ENCODE results near the gene RABL3. TPM values are rescaled to one million over a fixed set of nuclear protein-coding genes. Genes with fewer than 3 reads are reported as not detected.

The RABL3 gene
- total RNA-seq, 4 donors from 2014 or later: 19.8 to 31.8 (median 26.6) TPM

DNA sequence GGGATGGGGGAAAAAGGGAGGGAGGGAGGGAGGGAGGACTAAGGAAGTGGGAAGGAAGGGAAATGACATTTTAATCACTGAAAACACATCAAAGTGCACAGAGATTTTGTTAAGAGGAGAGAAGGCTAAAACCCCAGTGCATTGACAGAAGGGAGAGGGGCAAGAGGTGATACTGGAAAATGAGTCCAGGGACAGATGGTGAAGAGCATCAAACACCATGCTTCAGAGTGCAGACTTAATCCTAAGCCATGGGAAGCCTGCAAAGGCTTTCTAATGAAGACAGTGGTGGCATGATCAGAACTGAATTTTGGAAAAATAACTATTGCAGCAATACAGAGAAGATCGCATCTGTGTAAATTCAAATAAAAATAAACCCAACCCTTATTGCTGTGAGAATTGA is 102.1 kb downstream of the RABL3 start:
- TF ChIP-seq, protein P1, sequence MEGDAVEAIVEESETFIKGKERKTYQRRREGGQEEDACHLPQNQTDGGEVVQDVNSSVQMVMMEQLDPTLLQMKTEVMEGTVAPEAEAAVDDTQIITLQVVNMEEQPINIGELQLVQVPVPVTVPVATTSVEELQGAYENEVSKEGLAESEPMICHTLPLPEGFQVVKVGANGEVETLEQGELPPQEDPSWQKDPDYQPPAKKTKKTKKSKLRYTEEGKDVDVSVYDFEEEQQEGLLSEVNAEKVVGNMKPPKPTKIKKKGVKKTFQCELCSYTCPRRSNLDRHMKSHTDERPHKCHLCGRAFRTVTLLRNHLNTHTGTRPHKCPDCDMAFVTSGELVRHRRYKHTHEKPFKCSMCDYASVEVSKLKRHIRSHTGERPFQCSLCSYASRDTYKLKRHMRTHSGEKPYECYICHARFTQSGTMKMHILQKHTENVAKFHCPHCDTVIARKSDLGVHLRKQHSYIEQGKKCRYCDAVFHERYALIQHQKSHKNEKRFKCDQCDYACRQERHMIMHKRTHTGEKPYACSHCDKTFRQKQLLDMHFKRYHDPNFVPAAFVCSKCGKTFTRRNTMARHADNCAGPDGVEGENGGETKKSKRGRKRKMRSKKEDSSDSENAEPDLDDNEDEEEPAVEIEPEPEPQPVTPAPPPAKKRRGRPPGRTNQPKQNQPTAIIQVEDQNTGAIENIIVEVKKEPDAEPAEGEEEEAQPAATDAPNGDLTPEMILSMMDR (IDR thresholded peaks at IDR 0.05; ENCODE audit: low read depth): no peak

DNA sequence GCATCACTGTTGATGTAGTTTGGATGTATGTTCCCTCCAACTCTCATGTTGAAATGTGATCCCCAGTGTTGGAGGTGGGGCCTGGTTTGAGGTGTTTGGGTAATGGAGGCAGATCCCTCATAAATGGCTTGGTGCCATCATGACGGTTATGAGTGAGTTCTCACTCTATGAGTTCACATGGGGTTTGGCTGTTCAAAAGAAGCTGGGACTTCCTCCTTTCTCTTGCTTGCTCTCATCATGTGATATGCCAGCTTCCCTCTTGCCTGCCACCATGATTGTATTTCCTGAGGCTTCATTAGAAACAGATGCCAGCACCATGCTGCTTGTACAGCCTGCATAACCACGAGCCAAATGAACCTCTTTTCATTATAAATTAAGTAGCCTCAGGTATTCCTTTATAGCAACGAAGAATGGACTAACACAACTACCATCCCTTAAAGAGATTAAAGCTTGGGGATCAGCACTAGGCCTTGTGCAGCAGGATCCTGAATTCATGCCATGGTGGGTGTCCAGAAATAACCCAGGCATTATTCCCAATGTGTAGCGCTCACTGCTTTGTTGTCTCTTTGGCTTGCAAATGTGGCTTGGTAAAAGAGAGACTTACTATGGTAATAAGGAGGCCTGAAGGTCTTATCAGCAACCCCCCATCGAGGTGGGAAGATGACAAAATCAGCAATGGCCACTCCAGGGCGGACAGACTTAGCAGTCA is 104.3 kb downstream of the RABL3 start:
- TF ChIP-seq, protein P1 (IDR thresholded peaks at IDR 0.05; ENCODE audit: low read depth): no peak

DNA sequence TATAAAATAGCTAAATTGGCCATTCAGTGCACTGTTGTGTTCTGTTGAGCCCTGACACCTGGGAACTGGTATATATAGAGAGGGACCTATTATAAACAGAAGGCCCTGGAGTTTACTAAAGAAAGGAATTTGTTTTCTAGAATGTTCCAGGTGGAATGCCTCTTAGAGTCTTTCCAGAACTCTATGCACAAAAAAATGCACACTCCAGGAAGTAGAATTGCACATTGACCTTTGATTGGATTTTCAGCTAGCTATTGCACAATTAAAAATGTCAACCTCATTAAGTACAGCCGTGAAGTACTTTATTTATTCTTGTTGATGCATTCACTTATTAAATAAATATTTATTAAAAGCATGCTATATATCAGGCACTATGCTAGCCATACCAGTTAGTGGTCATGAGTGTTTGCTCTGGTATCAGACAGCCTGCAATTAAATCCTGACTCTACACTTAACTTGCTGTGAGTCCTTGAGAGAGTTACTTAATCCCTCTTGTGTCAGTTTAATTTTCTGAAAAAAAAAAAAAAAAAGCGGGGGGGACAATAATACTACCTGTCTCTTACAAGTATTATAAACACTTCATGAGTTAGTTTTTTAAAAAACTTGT is 105.4 kb downstream of the RABL3 start:
- TF ChIP-seq, protein P1 (IDR thresholded peaks at IDR 0.05; ENCODE audit: low read depth): no peak

Small RNA genes lying within 50 kb of the gene (small RNA-seq; reads per million reads assigned to genes)
- not detected for gene MTCO1P29
- gene MTCO2P29: not detected

Other genes with a start within 250 kb of the RABL3 start
- gene NDUFB4, start 146.2 kb downstream of the RABL3 start, total RNA-seq: 100 to 1,000 TPM in 1 of 4 donors, 10 to 100 TPM in 3; 46.9 to 128 (median 87.8) TPM
- gene HGD, start 60.3 kb downstream of the RABL3 start, total RNA-seq: 1 to 10 TPM in 1 of 4 donors, under 1 TPM in 1, not detected in 2; 0.68 to 2.0 TPM
- gene GTF2E1, start 228 bp upstream of the RABL3 start, total RNA-seq: 10 to 100 TPM; 10.2 to 16.0 (median 12.1) TPM
- not detected for gene STXBP5L, start 165.7 kb upstream of the RABL3 start, total RNA-seq